Body of pancreas (tissue), 4 donors: Measurements from ENCODE around the gene NSFL1C.

Experiments used
- POLR2A ChIP-seq, 3 donors: fragments of 450-650 bp; IDR thresholded peaks; one replicate each; pipeline ENCODE4 v1.6.1; 2016; ENCODE audit warnings: antibody characterized with exemption in 3 of 3, mild to moderate bottlenecking in 2 of 3
- TF ChIP-seq, protein P1 (sequence below), 7 experiments: fragments of 450-650 bp in 4 of 7; fragments of 200-600 bp in 3 of 7; sonication (generic) in 3 of 7; IDR thresholded peaks; one replicate each; pipeline ENCODE4 v1.5.1; 2016 to 2019; ENCODE audit warnings: antibody characterized with exemption in 7 of 7

DNA sequence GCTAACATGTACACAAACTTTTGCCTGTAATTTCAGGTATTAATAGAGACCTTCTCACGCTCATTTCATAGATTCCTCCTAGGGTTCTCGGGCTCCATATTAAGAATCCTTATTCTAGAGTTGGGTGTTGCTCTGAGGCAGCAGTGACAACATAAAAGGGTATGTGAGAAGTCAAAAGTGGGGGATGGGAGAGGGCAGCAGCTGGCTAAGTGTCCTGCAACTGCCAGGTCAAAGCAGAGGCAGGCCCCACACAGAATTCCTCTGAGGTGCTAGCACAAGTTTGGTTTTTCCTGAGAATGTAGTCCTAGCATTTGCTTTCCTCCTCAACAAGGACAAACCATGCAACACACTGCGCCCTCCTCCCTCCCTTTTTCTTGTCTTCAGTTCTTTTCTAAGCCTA is 4.6 kb downstream of the NSFL1C start:
- TF ChIP-seq, protein P1, sequence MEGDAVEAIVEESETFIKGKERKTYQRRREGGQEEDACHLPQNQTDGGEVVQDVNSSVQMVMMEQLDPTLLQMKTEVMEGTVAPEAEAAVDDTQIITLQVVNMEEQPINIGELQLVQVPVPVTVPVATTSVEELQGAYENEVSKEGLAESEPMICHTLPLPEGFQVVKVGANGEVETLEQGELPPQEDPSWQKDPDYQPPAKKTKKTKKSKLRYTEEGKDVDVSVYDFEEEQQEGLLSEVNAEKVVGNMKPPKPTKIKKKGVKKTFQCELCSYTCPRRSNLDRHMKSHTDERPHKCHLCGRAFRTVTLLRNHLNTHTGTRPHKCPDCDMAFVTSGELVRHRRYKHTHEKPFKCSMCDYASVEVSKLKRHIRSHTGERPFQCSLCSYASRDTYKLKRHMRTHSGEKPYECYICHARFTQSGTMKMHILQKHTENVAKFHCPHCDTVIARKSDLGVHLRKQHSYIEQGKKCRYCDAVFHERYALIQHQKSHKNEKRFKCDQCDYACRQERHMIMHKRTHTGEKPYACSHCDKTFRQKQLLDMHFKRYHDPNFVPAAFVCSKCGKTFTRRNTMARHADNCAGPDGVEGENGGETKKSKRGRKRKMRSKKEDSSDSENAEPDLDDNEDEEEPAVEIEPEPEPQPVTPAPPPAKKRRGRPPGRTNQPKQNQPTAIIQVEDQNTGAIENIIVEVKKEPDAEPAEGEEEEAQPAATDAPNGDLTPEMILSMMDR (IDR thresholded peaks at IDR 0.05) = no peak
- TF ChIP-seq POLR2A (IDR thresholded peaks at IDR 0.05) = no peak
